CD4-positive, alpha-beta T cell treated with Interleukin-6 at 100 ng/mL for 8 hours (primary cell): ENCODE results near the gene EXO1.
"Not testable (repeated sequence)": the region's sequence is repeated elsewhere in the genome, so short reads cannot be mapped to it uniquely, and the experiment has no call there.

Experiments used
- DNase-seq: peaks from one replicate; pipeline ENCODE4 v3.0.0-alpha.2; 2020; ENCODE audit warnings: mixed read lengths, low spot score

The EXO1 gene

DNA sequence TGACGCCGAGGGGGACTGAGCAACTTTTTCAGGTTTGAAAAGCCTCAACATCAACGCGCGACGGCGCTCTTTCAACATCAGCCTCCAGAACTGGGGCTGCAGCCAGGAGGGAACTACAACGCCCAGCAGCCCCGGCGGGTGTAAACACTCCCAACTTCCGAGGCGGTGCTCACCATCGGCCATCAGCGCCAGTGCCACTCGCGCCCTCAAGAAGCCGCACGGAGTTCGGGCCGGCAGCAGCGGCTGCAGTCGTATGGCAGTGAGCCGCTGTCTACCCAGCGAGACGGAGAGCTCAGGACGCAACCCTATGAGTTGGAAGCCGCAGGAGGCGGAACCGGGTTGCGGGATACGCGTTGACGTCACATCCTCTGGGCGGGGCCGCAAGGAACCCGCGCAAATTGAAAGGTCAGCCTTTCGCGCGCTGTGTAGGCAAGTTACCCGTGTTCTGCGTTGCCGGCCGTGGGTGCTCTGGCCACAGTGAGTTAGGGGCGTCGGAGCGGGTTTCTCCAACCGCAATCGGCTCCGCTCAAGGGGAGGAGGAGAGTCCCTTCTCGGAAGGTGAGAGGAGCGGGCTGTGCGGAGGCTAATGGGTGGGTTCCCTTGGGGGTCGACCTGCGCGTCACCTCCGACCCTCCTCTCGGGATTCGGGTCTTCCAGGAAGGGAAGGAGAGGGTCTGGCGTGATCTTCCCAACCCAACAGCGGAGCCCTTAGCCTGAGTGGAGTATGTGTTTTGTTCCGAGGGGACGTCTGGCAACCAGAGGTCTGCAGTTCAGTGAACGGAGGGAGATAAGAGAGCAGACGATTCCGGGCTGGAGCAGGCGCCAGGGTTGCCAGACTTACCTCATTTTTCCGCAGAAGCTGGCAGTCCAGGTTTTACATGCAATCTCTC is at the start of gene EXO1:
Gene EXO1, plus strand, starts transcription at position 409 of the 890 bp plus-strand sequence. CDS start 2,222 bp downstream, outside the sequence.
- DNase-seq: peak; percentile 85

DNA sequence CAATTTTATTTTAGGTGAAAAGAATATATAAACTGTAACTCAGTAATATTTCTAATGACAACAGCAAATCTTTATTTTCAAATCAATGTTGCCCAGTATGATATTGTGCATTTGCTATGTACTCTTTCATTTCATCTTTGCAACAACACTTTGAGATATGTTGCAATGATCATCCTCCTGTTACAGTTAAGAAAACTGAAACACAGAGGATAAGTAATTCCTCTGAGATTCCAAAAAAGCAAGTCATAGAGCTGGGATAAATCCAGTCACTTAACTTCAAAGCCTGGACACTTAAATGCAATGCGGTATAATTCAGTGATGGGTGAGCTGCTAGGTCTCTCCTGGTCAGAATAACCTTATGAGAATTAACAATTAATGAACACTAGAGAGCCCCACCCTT is 48.6 kb upstream of the EXO1 start:
- DNase-seq: no peak

DNA sequence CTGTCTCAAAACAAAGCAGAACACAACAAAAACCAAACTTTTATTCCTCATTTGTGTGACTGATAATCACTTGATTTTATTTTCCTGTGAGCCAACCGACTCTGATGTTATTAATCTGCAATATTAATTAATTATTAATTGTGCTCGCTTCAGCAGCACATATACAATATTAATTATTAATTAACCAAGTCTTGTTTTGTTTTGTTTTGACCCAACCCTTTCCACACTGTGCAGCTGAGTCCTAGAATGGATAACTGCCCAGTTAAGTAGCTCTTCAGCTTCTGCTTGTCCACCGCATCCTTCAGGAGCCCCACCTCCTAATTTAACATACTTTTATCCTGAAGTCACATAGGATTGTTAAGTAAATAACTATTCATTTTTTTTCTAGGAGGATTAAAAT is 47.4 kb upstream of the EXO1 start:
- no peak for DNase-seq

DNA sequence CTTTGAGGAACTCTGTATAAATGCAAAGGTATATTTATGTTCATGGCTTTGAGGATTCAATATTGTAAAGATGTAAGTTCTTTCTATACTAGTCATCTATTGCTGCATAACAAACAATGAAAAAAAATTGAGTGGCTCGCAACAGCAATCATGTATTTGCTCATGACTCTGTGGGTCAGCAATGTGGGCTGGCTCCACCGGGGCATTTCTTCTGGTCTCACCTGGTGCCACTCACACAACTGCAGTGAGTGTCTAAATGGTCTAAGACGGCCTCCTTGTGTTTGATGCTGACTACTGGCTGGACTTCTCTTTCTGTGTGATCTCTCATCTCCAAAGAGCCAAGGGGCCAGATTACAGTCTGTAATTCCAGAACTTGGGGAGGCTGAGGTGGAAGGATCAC is 45.1 kb upstream of the EXO1 start:
- no peak for DNase-seq

DNA sequence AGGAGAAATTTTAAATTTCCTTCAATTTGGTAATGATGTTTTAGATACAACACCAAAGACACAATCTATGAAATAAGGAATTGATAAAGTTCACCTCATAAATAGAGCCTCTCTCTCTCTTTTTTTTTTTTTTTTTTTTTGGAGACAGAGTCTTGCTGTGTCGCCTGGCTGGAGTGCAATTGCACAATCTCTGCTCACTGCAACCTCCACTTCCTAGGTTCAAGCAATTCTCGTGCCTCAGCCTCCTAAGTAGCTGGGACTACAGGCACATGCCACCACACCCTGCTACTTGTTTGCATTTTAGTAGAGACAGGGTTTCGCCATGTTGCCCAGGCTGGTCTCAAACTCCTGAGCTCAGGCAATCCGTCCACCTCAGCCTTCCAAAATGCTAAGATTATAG is 43.3 kb upstream of the EXO1 start:
- not testable (repeated sequence) for DNase-seq

DNA sequence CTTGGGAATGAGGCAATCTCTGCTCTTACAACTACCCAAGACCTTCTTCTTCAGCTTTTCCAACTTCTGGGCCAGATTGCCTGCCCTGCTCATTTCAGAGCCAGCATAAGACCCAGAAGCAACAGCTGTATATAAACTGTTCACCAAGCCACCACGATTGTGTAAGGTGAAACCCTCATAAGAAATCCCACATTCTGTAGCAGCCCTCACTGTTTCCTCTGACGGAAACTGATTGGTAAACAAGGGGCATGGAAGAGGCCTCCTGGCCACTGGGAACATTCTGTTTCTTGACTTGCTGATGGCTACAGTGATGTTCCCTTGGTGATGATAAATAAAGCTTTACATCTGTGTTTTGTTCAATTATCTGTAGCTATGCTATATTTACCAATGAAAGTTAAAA is 39.7 kb upstream of the EXO1 start:
- DNase-seq: no peak

DNA sequence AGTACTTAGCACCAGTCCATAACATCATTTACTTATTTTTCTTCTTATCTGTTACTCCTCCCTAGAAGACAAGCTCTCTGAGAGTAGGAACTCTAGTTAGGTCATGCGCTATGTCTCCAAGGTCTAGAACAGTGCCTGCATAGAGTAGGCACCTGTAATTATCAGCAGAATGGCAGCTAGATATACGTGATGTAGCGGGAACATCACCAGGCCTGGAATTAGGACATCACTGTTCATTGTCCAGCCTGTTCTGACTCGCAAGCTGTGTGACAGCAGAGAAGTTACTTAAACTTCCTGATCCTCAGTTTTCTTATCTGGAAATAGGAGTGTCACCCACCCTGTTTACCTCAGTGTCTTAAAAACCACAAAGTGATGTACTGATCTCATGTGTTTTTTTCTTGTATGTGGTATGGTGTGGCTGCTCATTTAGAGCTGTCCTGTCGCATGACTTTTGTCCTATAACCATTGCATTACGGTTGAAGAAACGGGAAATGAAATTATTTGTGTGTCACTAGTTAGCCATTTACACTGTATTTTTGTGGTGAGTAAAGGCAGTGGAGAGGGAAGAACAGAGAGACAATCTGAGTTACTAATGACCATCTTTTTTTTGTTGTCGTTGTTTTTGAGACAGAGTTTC is 37.1 kb upstream of the EXO1 start:
- no peak for DNase-seq

DNA sequence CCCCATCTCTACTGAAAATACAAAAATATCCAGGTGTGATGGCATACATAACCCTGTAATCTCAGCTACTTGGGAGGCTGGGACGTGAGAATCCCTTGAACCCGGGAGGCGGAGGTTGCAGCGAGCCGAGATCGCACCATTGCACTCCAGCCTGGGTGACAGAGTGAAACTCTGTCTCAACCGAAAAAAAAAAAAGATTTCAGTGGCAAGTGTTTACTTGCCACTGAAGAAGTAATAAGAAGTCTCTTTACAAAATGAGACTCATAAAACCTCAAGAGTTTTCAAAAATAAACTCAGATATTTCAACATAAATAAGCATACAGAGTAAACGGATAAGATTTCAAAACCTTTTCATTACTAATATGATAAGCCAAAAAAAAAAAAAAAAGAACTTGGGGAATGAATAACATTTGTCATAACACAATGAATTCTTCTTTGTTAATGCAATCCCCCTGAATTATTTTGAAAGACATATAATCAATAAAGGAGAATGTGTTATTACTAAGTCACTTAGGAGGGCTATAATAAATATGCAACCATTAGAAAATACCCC is 34.2 kb upstream of the EXO1 start:
- DNase-seq: no peak

DNA sequence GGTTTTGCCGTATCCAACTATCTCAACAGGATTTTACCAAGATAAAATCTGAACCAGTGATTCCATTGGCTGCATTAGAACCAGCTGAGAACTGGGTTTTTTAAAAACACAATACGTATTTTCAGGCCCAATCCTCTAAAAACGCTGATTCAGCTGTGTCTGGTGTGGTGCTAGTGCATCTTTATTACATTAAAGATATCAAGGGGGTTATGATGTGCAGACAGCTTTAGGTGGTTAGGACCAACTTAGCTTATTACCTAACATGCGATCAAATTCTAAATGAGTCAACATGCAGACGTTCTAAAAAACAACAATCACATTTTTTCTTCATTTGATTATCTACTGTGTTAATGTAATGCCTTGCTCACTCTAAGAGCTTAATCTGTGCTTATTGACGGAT is 32.0 kb upstream of the EXO1 start:
- DNase-seq: no peak

DNA sequence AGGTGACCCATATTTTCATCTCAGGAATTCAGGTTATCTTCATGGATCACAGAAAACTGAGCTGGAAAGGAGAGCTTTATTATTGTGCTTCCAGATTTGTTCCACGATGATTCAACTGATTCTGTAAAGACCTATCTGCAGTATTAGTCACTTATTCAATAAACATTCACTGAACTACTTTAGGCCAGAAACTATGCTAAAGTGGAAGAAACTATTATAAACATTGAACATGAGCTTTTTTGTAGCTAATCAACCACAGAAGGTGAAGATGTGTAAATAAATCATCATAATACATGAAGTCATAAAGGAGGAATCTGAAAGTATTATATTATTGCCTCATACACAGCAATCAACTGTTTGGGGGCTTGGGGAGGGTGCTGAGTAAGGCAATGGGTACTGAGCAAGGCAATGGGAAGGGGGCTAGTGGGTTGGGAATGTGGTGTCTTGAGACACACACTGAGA is 30.6 kb upstream of the EXO1 start:
- no peak for DNase-seq

DNA sequence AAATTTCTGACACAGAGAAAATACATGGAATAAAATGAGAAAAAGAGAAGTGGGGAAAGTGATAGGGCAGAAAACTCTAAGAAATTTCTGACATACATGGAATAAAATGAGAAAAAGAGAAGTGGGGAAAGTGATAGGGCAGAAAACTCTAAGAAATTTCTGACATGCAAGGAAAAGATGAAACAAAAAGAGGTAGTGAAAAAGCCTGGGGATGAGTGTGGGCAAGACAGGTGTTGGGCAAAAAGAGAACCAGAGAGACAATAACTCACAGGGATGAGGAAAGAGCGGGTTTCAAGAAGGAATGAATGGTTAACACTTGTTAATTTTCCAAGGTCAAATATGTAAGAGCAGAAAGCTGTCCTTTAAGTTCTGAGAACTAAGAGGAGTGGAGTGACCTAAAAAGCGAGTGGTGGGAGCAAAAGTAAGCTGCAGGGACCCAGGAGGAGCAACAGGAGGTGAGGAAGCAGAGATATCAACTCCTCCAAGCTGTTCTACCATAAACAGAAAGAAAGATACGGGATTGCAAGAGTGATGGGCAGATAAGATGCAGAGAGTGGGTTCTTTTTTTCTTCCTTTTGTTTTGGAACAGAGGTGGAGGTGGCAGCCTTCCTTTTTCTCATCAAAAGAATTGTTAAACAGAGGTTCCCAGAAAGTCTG is 29.9 kb upstream of the EXO1 start:
- no peak for DNase-seq

DNA sequence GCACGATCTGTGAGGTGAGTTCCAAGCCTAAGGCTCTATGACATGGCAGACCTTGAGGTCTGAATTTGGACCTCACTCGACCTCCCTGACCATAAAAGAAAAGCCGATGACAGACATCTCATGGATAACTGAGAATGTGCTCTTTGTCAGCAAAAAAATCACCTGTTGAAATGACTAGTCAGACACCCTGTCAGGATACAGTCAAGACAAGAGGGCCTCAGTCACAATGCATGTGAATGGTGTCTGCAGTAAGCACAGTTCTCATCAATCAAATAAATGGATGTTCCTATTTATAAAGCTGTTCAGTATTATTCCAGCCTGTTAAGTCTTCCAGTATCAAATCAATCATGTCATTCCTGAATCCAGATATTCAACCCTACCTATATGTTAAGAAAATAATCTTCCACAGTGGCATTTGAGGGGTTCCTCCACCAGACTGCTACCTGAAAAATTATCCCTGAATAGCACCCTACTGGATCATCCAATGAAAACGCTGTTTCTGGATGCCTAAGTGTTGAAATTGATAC is 28.6 kb upstream of the EXO1 start:
- no peak for DNase-seq

DNA sequence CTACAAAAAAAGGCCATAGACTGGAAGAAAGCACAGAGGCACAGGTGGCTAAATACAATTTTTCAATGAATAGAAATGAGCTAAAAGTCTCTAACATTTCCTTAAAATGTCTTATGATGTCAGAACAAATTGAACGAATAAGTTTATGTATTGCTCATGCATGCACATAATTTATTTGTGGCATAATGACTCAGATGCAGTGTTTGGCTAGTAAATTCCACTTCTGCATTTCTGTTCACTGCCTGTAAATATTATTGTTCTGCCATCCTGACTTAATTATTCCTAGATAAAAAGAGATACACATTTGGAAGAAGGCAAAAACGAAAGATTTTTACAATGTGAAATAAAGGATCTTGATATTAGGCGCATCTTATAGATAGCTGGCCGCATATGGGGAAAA is 26.6 kb upstream of the EXO1 start:
- no peak for DNase-seq

DNA sequence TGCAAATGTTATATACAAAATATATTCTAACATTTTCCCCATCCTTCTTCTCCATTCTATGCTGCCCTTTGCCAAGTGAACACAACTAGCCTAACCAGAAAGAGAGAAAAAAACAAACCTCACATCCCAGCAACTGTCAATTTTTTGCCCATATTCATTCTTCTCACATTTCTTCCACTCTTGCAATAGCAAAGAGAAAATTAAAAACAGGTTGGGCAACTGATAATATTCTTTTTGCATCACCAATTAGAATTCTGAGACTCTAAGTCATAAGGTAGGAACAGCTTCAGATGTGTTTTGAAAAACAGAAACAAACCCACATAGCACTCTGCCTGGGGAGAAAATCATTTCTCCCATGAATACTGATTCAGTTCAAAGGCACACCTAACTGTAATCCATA is 25.2 kb upstream of the EXO1 start:
- no peak for DNase-seq

DNA sequence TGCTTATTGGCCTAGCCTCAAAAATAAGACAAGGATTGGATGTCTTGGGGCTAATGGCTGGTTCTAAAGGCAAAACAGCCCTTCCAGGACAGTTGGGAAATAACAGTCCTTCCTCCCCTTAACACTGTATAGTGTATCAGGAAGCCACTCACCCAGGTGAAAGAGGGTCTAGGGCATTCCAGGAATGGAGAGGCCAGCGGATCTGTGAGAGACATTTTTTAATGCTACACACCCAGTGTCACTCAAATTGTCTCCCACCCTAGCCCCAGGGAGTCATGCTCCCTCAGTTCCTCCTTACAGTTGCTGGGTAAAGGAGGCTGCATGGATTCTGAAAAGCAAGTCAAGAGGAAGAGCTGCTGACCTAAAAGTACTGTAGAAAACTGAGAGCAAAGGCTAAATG is 24.1 kb upstream of the EXO1 start:
- DNase-seq: no peak

DNA sequence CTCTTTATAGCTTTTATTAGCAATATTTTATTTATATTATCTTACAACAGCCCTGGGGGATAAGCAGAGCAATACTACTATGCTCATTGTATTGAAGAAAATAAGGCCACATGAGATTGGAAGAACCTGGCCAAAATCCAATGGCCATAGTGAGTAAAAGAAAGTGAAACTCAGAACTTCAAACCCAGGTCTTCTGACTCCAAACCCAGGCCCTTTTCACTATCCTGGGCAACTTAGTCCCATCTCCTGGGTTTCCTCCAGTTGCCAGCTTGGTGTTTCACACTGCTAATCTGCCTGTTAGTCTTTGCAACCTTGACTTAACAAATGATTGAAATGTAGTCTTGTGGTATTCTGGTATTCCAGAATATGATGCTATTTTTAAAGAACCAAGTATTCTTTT is 22.4 kb upstream of the EXO1 start:
- DNase-seq: no peak

DNA sequence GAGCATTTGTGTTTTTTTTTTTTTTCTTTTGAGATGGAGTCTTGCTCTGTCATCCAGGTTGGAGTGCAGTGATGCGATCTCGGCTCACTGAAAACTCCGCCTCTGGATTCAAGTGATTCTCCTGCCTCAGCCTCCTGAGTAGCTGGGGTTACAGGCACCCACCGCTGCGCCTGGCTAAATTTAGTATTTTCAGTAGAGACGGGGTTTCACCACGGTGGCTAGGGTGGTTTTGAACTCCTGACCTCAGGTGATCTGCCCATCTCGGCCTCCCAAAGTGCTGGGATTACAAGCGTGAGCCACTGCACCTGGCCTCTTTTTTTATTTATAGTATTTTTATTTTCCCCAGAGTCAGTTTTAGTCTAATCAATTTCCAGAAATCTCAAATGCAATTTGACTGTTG is 21.4 kb upstream of the EXO1 start:
- not testable (repeated sequence) for DNase-seq

DNA sequence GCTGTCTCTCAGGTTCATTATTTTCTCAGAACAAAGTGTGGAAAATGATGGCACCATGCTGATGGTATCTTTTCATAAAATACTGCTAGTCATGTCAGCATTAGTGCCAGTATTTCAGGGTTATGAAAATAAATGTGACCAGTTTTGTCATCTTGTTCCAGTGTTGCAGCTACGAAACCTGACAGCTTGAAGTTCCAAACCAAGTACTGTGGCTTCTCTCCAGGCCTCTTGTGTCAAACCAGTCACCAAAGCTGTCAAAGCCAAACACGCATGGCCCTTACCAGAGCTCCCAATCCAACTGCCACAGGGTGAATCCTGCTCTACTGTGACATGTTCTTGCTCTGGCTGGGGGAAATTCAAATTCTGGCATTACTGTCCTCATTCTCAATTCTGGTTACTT is 20.7 kb upstream of the EXO1 start:
- DNase-seq: no peak

DNA sequence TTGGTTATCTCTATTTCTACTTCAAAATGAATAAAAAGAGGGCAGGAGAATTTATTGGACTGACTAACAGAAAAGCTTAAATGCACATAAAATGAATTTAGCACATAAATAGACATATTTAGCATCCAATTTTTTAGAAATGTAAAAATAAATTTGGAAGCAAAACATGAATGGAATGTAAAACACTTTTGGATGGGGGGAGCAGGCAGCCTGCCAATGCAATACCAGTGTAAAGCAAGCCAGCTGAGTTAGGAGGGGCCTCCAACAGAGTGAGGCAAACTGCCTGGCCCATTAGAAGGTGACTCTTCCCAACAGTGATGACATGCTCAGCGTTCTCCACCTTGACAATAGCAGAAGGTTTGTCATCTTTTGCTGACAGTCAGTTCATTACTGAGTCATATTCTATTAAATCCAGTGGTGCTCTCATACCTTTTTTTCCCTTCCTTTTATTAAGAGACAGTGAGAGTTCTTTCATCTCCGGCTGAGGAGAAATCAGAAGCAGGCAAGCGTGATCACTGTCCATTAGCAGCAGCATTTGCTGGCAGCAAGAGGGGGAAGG is 19.5 kb upstream of the EXO1 start:
- DNase-seq: no peak

DNA sequence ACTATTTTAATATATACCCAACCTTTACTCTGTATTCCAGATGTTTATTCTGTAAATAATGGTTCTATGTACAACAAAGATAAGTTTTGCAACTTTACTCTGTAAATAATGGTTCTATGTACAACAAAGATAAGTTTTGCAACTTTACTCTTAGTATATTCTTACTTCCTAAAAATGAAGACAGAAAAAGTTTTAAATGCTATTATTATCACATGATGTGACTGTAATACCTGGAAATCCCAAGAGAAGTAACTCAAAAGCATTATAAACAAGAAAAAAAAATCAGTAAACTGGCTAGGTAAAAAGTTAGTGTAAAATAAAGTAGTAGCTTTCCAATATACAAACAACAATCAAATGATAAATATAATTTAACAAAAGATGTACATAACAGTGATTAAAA is 18.5 kb upstream of the EXO1 start:
- DNase-seq: no peak

DNA sequence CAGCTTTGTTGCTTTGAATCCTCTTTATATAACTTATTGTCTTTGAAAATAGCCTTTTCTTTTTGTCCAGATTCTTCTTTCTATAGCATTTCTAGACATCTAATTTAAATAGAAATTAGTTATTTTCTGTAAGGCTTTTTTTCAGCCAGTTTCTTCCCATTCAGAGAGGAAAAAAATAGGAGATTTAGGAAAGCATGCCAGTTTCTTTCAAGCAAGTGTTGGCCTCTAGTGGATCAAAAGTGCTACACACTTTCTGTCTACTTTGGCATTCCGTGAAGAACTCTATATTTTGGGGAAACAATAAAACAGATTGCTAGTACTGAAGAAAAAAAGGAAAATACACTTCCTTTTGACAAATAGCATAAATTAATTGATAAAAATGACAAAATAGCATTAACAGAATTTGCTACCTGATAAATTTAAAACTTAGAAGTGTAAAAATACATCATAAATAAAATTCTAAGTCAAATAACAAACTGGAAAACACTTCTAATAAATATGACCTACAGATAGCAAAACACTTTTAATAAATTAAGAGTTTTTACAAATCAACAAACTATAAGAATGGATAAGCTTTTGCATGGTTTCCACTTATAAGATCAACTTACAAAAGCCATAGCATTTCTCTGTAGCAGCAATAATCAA is 13.1 kb upstream of the EXO1 start:
- DNase-seq: no peak

DNA sequence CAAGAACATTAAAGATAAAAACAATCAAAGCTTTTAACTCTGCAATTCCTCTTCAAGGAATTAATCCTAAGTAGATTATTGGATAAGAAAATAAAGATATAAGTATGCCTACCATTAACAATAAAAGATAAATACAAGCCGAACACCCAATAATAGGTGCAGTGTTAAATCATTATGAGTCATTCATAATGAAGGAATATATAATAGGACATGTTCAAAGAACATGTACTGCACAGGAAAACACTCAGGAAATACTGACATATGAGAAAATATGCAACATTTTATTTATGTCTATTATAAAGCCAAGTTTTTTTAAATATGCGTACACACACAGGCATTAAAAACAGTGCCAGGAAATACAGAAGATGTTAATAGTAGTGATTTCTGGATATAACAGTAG is 11.1 kb upstream of the EXO1 start:
- DNase-seq: no peak
